Fibroblast of lung (primary cell): Measurements from ENCODE around the gene RALBP1. TPM values are rescaled to one million over a fixed set of nuclear protein-coding genes. Genes with fewer than 3 reads are reported as not detected.
"Not testable (repeated sequence)": the region's sequence is repeated elsewhere in the genome, so short reads cannot be mapped to it uniquely, and the experiment has no call there.

Experiments
- DNase-seq, 2 donors: peaks; one replicate each; pipeline versions ENCODE4 v3.0.0 to v3.0.0-alpha.2; 2010; ENCODE audit warnings: low read depth in 2 of 2
- H2AFZ ChIP-seq: 2 replicates; pipeline ENCODE4 v1.5.1; 2012; ENCODE audit warnings: low read length, control low read depth, inconsistent platforms
- H3K27ac ChIP-seq: 2 replicates; pipeline ENCODE4 v1.5.1; 2011; ENCODE audit warnings: low read length, control low read depth; ENCODE audit not compliant: insufficient read depth
- H3K27me3 ChIP-seq: 2 replicates; pipeline ENCODE4 v1.5.1; 2011; ENCODE audit warnings: mild to moderate bottlenecking, low read length; ENCODE audit not compliant: control insufficient read depth, insufficient read depth
- H3K36me3 ChIP-seq: 2 replicates; pipeline ENCODE4 v1.5.1; 2011; ENCODE audit warnings: low read length; ENCODE audit not compliant: control insufficient read depth, insufficient read depth
- H3K4me1 ChIP-seq: 2 replicates; pipeline ENCODE4 v1.5.1; 2011; ENCODE audit warnings: low read length; ENCODE audit not compliant: control insufficient read depth, insufficient read depth; ENCODE audit errors: extremely low read depth
- H3K4me2 ChIP-seq: 2 replicates; pipeline ENCODE4 v1.5.1; 2011; ENCODE audit warnings: low read length, control low read depth; ENCODE audit not compliant: insufficient read depth; ENCODE audit errors: extremely low read depth
- H3K4me3 ChIP-seq, 4 experiments: fragments of 200-600 bp in 1 of 4; sonication (generic) in 1 of 4; replicated peaks in 1 of 4; 2 replicates each; pipeline ENCODE4 v1.5.1; 2011 to 2016; ENCODE audit warnings: low read length in 4 of 4, low read depth in 3 of 4, mild to moderate bottlenecking in 3 of 4, control low read depth in 2 of 4, inconsistent platforms in 1 of 4, mixed read lengths in 1 of 4; ENCODE audit not compliant: insufficient read depth in 1 of 4; ENCODE audit errors: control extremely low read depth in 1 of 4
- H3K79me2 ChIP-seq: 2 replicates; pipeline ENCODE4 v1.5.1; 2012; ENCODE audit warnings: mild to moderate bottlenecking, low read length, inconsistent platforms; ENCODE audit not compliant: control insufficient read depth, insufficient read depth
- H3K9ac ChIP-seq: 2 replicates; pipeline ENCODE4 v1.5.1; 2011; ENCODE audit warnings: mild to moderate bottlenecking, low read length, control low read depth; ENCODE audit not compliant: insufficient read depth
- H3K9me3 ChIP-seq: 2 replicates; pipeline ENCODE4 v1.5.1; 2012; ENCODE audit warnings: low read depth, low read length; ENCODE audit not compliant: control insufficient read depth, insufficient read depth
- H4K20me1 ChIP-seq: 2 replicates; pipeline ENCODE4 v1.5.1; 2011; ENCODE audit warnings: low read length; ENCODE audit not compliant: control insufficient read depth, insufficient read depth; ENCODE audit errors: extremely low read depth
- CTCF ChIP-seq, 2 donors: IDR thresholded peaks in 1 of 2; conservative IDR thresholded peaks in 1 of 2; 1 replicate in 1 of 2; 2 replicates in 1 of 2; pipeline ENCODE4 v1.5.1; 2011 to 2012; ENCODE audit warnings: low read length in 2 of 2, control low read depth in 1 of 2, inconsistent platforms in 1 of 2, low read depth in 1 of 2, mild to moderate bottlenecking in 1 of 2
- EZH2 ChIP-seq: IDR thresholded peaks from 2 replicates; pipeline ENCODE4 v1.5.1; 2012; ENCODE audit warnings: low read length, control low read depth, mild to moderate bottlenecking; ENCODE audit errors: missing control alignments
- polyA plus RNA-seq, 2 donors: library from polyadenylated mRNA; depleted of rRNA in 1 of 2; stranded (reverse) in 1 of 2; unstranded in 1 of 2; fragments of >200 nt; gene quantifications; 2 replicates each; pipeline ENCODE4 v1.2.1, GENCODE V29; 2011 to 2012; ENCODE audit warnings: missing spikeins in 1 of 2
- total RNA-seq: library from RNA; depleted of rRNA; stranded (reverse); fragments of >200 nt; gene quantifications from 2 replicates; pipeline ENCODE4 v1.2.1, GENCODE V29; 2014

The RALBP1 gene
- total and polyA plus RNA-seq, 2 donors (not counting 1 experiment from before 2014, with no cell fraction given) = 72.3 to 72.4 TPM

DNA sequence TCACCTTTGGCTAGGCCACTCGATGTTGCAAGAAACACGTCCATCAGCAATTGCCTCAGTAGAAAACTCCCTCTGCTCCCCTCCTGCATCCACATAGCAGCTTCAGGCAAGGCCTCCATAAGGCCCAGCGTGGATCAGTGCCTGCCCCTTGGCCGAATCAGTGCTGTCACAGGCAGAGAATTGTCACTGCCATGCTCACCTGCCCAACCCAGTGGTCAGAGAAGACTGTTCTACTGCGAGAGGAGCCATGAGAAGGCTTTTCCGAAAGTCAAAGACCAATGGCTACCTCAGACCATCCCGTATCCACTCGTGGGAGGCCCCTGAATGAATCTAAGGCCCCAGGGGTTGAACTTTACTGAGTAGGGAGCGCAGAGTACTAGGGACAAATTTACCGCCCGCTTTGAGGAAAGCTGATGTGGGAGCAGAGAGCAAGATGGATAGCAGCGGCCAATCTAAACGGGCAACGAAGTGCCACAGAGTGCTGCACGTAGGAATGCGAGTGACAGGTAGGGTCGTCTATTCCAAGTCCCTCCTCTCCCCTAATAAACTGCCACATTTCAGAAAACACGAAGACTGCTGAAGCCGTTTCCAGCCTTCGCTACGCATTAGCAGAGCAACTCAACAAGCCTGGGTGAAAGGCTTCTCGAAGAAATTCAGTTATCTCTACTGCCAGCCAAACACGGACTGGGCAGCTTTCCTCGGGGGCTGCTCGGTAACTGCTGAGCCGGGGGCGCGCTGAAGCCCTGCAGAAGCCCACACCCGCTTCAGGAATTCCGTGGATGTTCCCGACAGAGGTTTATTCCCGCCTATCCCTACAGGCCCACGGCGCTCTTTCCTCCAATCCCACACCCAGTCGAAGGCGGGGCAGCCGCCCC, 968 bp upstream of the RALBP1 start:
- peak overlapping the region; percentile 90 for H3K27ac ChIP-seq
- H3K4me1 ChIP-seq = peaks cover 7% of the 10 kb centered on the region
- peak in 1 of 2 donors; percentile 88 for DNase-seq
- no peaks in the 10 kb centered on the region for H4K20me1 ChIP-seq
- TF ChIP-seq CTCF (conservative IDR thresholded peaks at IDR 0.05 in 1 of 2, IDR thresholded peaks at IDR 0.05 in 1 of 2; ENCODE audit: low read depth in 1 of 2, low read length in 2 of 2) = no peak
- TF ChIP-seq EZH2 = no peak
- H3K4me2 ChIP-seq = peak overlapping the region; percentile 91
- no peaks in the 10 kb centered on the region for H3K9me3 ChIP-seq
- H3K27me3 ChIP-seq = no peaks in the 10 kb centered on the region
- H2AFZ ChIP-seq = peak overlapping the region; percentile 98
- peak overlapping the region; percentile 79 to 93 (median 80) for H3K4me3 ChIP-seq
- H3K79me2 ChIP-seq = peaks cover 39% of the 10 kb centered on the region
- H3K36me3 ChIP-seq = no peaks in the 10 kb centered on the region
- peak overlapping the region; percentile 83 for H3K9ac ChIP-seq

- H3K4me1 ChIP-seq = peaks cover 7% of the 10 kb centered on the region
- no peaks in the 10 kb centered on the region for H3K27me3 ChIP-seq
- H3K4me3 ChIP-seq = peak overlapping the region; percentile 68 to 92 (median 86)
- peak overlapping the region; percentile 95 for H3K4me2 ChIP-seq
- H3K9ac ChIP-seq = peak overlapping the region; percentile 78
- TF ChIP-seq EZH2 = no peak
- TF ChIP-seq CTCF (conservative IDR thresholded peaks at IDR 0.05 in 1 of 2, IDR thresholded peaks at IDR 0.05 in 1 of 2; ENCODE audit: low read depth in 1 of 2, low read length in 2 of 2) = no peak
- H2AFZ ChIP-seq = peak overlapping the region; percentile 62
- no peaks in the 10 kb centered on the region for H3K36me3 ChIP-seq
- DNase-seq = peak; percentile 38 to 44
- no peaks in the 10 kb centered on the region for H3K9me3 ChIP-seq
- H3K79me2 ChIP-seq = peaks cover 53% of the 10 kb centered on the region
- H3K27ac ChIP-seq = peak overlapping the region; percentile 83
- no peaks in the 10 kb centered on the region for H4K20me1 ChIP-seq
Measured at GRCh38 chr18:9475643-9476591, 604 bp downstream of the RALBP1 start.

DNA sequence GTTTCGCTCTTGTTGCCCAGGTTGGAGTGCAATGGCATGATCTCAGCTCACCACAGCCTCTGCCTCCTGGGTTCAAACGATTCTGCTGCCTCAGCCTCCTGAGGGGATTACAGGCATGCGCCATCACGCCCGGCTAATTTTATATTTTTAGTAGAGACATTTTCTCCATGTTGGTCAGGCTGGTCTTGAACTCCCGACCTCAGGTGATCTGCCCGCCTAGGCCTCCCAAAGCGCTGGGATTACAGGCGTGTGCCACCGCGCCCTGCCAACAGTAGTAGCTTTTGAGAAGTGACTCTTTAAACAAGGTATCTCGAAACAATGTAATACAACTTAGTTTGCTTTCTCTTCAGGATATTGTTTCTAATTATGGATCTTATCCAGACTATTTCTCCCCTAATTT, 1.6 kb downstream of the RALBP1 start:
- H3K27ac ChIP-seq, H4K20me1 ChIP-seq: not testable (repeated sequence)
- H3K4me3 ChIP-seq = peak overlapping the region in 3 of 4 experiments; percentile 68 to 89 (median 84)

More for the DNA sequence above, 1.6 kb downstream of the RALBP1 start:
- H3K9me3 ChIP-seq, DNase-seq, H3K4me1 ChIP-seq, H3K27me3 ChIP-seq, H3K9ac ChIP-seq, H3K36me3 ChIP-seq, H2AFZ ChIP-seq: not testable (repeated sequence)
- Histone ChIP-seq H3K79me2 (peaks cover 62% of the 10 kb centered on the region), H3K4me2 (peak overlapping the region; percentile 70)
